Measurements from ENCODE around the gene HLA-DQB2. TPM values are rescaled to one million over a fixed set of nuclear protein-coding genes. Genes with fewer than 3 reads are reported as not detected.

Gene HLA-DQB2
- total and polyA plus RNA-seq, 2 donors (not counting 3 experiments of a cell fraction or from before 2014, with no cell fraction given) = not detected

- ChIA-PET POLR2A (no interaction called here), CTCF (interaction anchor here (1.0 kb wide), 1 partner anchor 44 kb away, joined by 3 read pairs; no protein-coding TSS in a partner anchor)
- Histone ChIP-seq H3K9ac (replicated peaks; ENCODE audit: extremely low read depth, insufficient read depth, low read length) (no peak overlapping the region), H3K27ac (ENCODE audit: insufficient read depth, low read depth, low read length) (no peak overlapping the region), H3K4me3 (replicated peaks in 1 of 3; ENCODE audit: insufficient read depth in 1 of 3, low read depth in 1 of 3, low read length in 3 of 3) (no peak overlapping the region), H3K9me1 (replicated peaks; ENCODE audit: control insufficient read depth, extremely low read depth, insufficient read depth, low read length) (no peaks in the 10 kb centered on the region), H3K79me2 (ENCODE audit: control insufficient read depth, insufficient read depth, low read length) (no peaks in the 10 kb centered on the region), H3K36me3 (ENCODE audit: control insufficient read depth in 2 of 2, extremely low read depth in 1 of 2, insufficient read depth in 2 of 2, low read length in 2 of 2) (no peaks in the 10 kb centered on the region), H3K4me1 (ENCODE audit: control insufficient read depth, extremely low read depth, insufficient read depth, low read length) (no peaks in the 10 kb centered on the region), H4K20me1 (replicated peaks; ENCODE audit: control insufficient read depth, extremely low read depth, insufficient read depth, low read length) (no peaks in the 10 kb centered on the region), H3K4me2 (ENCODE audit: insufficient read depth, low read length) (no peak overlapping the region), H3K9me3 (replicated peaks; ENCODE audit: control insufficient read depth, insufficient read depth, low read length) (no peaks in the 10 kb centered on the region), H3K27me3 (ENCODE audit: control insufficient read depth in 2 of 2, insufficient read depth in 2 of 2, low read length in 2 of 2) (peaks cover 4 to 10% of the 10 kb centered on the region in 2 experiments), H2AFZ (ENCODE audit: low read depth, low read length) (no peak overlapping the region)
- intact Hi-C loops (cut with micrococcal nuclease) (no loop called here), dilution Hi-C loops (cut with MboI; ENCODE audit: extremely low pct_ligation_motif_present, low sequenced_read_pairs) (no loop called here)
- DNase-seq (ENCODE audit: low read depth, low spot score) = no peak
- BruUV-seq (replicated peaks) = no TSS peak
- no peak for FAIRE-seq
- TF ChIP-seq EZH2 (IDR thresholded peaks at IDR 0.05; ENCODE audit: borderline replicate concordance, low read depth, low read length, severe bottlenecking) = no peak
- TF ChIP-seq MYC (IDR thresholded peaks at IDR 0.05; ENCODE audit: low read depth, low read length) = no peak
- TF ChIP-seq GATA2 (IDR thresholded peaks at IDR 0.05; ENCODE audit: insufficient read depth, insufficient read length, low read depth, low read length) = no peak
- TF ChIP-seq POLR2AphosphoS5 (IDR thresholded peaks at IDR 0.05; ENCODE audit: insufficient read depth, low read depth, low read length) = no peak
Observed at GRCh38 chr6:32742374-32742773, 21.0 kb downstream of the HLA-DQB2 start.

DNA sequence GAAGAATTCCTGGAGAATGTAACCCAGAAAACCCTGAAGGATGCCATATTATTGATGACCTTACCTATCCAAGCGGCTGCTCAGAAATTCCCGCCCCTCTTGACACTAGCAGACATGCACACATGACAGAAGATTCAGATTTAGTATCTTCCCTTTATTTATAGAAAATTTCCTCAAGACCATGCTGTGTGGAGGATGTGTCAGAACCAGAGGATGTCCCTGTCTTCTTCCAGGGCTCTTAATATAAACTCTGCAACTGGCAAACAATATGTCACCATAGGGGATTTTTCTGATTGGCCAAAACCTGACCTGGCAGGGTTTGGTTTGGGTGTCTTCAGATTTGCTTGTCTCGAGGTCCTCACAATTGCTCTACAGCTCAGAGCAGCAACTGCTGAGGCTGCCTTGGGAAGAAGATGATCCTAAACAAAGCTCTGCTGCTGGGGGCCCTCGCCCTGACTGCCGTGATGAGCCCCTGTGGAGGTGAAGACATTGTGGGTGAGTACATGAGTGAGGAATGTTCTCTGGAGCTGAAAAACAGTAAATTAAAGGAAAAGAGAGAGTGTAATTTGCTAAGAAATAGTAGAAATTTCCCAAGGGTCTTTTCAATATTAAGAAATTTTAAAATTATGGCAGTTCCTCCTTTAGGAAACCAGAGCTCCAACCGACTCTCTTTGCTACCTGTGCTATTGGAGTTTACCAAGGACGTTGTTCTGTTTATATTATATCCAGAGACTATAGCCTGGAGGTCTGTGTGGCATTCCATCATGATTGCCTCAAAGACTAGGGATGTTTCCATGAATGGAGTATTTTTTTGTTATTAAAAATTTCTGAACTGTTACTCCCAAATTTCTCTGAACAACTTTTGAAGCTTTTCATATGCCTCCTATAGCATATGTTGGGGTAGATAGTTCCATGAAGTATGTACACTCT lies 22.0 kb downstream of the HLA-DQB2 start, which contains the start of gene HLA-DQA2:
Gene HLA-DQA2, plus strand, starts transcription at position 361 of the 930 bp plus-strand sequence. Its CDS starts 53 bp downstream, at position 414.
- no peak within 1 kb of the TSS for H3K27ac ChIP-seq (ENCODE audit: insufficient read depth, low read depth, low read length)
- FAIRE-seq (no peak), DNase-seq (ENCODE audit: low read depth, low spot score) (no peak)
- POLR2A ChIA-PET = no interaction called here
- H2AFZ ChIP-seq (ENCODE audit: low read depth, low read length) = no peak within 1 kb of the TSS
- no TSS peak for BruUV-seq (replicated peaks)
- no peak within 1 kb of the TSS for H3K4me2 ChIP-seq (ENCODE audit: insufficient read depth, low read length)
- H3K9ac ChIP-seq (replicated peaks; ENCODE audit: extremely low read depth, insufficient read depth, low read length) = no peak within 1 kb of the TSS
- no peaks in the 10 kb centered on the region for H3K36me3 ChIP-seq (ENCODE audit: control insufficient read depth in 2 of 2, extremely low read depth in 1 of 2, insufficient read depth in 2 of 2, low read length in 2 of 2)
- H3K9me1 ChIP-seq (replicated peaks; ENCODE audit: control insufficient read depth, extremely low read depth, insufficient read depth, low read length) = no peaks in the 10 kb centered on the region
- peaks cover 6 to 10% of the 10 kb centered on the region in 2 experiments for H3K27me3 ChIP-seq (ENCODE audit: control insufficient read depth in 2 of 2, insufficient read depth in 2 of 2, low read length in 2 of 2)
- H3K4me3 ChIP-seq (replicated peaks in 1 of 3; ENCODE audit: insufficient read depth in 1 of 3, low read depth in 1 of 3, low read length in 3 of 3) = no peak within 1 kb of the TSS
- H4K20me1 ChIP-seq (replicated peaks; ENCODE audit: control insufficient read depth, extremely low read depth, insufficient read depth, low read length) = no peaks in the 10 kb centered on the region
- TF ChIP-seq POLR2A (IDR thresholded peaks at IDR 0.05; ENCODE audit: low read depth, low read length) = no peak
- TF ChIP-seq MYC (IDR thresholded peaks at IDR 0.05; ENCODE audit: low read depth, low read length) = no peak
- no peak for TF ChIP-seq EZH2 (IDR thresholded peaks at IDR 0.05; ENCODE audit: borderline replicate concordance, low read depth, low read length, severe bottlenecking)
- TF ChIP-seq FOS (IDR thresholded peaks at IDR 0.05; ENCODE audit: borderline replicate concordance, insufficient read depth, low read length) = no peak
- TF ChIP-seq POLR2AphosphoS5 (IDR thresholded peaks at IDR 0.05; ENCODE audit: insufficient read depth, low read depth, low read length) = no peak
- no peak for TF ChIP-seq MAX (IDR thresholded peaks at IDR 0.05; ENCODE audit: insufficient read depth, insufficient read length)
- TF ChIP-seq, protein P1, sequence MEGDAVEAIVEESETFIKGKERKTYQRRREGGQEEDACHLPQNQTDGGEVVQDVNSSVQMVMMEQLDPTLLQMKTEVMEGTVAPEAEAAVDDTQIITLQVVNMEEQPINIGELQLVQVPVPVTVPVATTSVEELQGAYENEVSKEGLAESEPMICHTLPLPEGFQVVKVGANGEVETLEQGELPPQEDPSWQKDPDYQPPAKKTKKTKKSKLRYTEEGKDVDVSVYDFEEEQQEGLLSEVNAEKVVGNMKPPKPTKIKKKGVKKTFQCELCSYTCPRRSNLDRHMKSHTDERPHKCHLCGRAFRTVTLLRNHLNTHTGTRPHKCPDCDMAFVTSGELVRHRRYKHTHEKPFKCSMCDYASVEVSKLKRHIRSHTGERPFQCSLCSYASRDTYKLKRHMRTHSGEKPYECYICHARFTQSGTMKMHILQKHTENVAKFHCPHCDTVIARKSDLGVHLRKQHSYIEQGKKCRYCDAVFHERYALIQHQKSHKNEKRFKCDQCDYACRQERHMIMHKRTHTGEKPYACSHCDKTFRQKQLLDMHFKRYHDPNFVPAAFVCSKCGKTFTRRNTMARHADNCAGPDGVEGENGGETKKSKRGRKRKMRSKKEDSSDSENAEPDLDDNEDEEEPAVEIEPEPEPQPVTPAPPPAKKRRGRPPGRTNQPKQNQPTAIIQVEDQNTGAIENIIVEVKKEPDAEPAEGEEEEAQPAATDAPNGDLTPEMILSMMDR (IDR thresholded peaks at IDR 0.05; ENCODE audit: extremely low read depth in 1 of 2, insufficient read depth in 1 of 2, low read depth in 1 of 2, low read length in 2 of 2) = no peak
- TF ChIP-seq JUN (IDR thresholded peaks at IDR 0.05; ENCODE audit: borderline replicate concordance, insufficient read depth, insufficient read length, low read depth) = no peak
- no peak for TF ChIP-seq GATA2 (IDR thresholded peaks at IDR 0.05; ENCODE audit: insufficient read depth, insufficient read length, low read depth, low read length)
- dilution Hi-C loops (cut with MboI; ENCODE audit: extremely low pct_ligation_motif_present, low sequenced_read_pairs) = no loop called here
- H3K9me3 ChIP-seq (replicated peaks; ENCODE audit: control insufficient read depth, insufficient read depth, low read length) = no peaks in the 10 kb centered on the region
- CTCF ChIA-PET = no interaction called here
- H3K79me2 ChIP-seq (ENCODE audit: control insufficient read depth, insufficient read depth, low read length) = no peaks in the 10 kb centered on the region
- no peaks in the 10 kb centered on the region for H3K4me1 ChIP-seq (ENCODE audit: control insufficient read depth, extremely low read depth, insufficient read depth, low read length)
- intact Hi-C loops (cut with micrococcal nuclease) = no loop called here
